Measurements from ENCODE around the gene CNPY4. TPM values are rescaled to one million over a fixed set of nuclear protein-coding genes. Genes with fewer than 3 reads are reported as not detected.

The CNPY4 gene
- total and polyA plus RNA-seq, 2 donors (not counting 1 experiment from before 2014, with no cell fraction given), result 8.0 to 13.9 TPM

DNA sequence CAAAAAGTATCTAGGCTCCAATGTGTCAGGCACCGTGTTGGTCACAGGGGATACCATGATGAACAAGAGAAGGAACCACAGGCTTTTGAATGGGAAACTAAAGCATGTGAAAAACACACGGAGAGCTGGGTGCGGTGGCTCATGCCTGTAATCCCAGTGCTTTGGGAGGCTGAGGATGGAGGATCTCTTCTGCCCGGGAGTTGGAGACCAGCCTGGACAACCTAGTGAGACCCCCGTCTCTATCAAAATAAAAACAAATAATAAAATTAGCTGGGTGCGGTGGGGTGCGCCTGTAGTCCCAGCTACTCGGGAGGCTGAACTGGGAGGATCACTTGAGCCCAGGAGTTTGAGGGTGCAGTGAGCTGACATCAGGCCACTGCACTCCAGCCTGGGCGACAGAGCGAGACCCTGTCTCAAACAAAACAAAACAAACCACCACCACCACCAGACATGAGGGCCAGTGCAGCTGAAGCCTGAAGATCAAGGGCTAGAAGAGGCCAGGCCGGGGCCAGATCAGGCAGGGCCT, 31.3 kb upstream of the CNPY4 start:
- H3K9ac ChIP-seq (ENCODE audit: low read length), result peak overlapping the region; percentile 79
- H3K27me3 ChIP-seq (replicated peaks in 1 of 4; ENCODE audit: control extremely low read depth in 1 of 4, control insufficient read depth in 3 of 4, insufficient read depth in 4 of 4, low read length in 3 of 4), result no peaks in the 10 kb centered on the region
- no peaks in the 10 kb centered on the region for H3K9me3 ChIP-seq (ENCODE audit: control extremely low read depth in 1 of 3, control insufficient read depth in 2 of 3, insufficient read depth in 1 of 3, low read length in 2 of 3)
- ChIA-PET CTCF (interaction anchor here (0.6 kb wide), 1 partner anchor 42 kb away, joined by 3 read pairs; no protein-coding TSS in a partner anchor), POLR2A (interaction anchor here (0.7 to 1.0 kb wide), 2 partner anchors 13 to 968 kb away, joined by 3 to 11 read pairs; partner anchors contain the start of genes AP4M1 and MCM7)
- intact Hi-C loops (cut with micrococcal nuclease), result loop anchor here (1.0 to 10.0 kb wide), 4 partner anchors 12 to 587 kb away; partner anchors contain the start of genes GNB2, MOSPD3, ZKSCAN5 and ZNF394
- H3K27ac Mint-ChIP-seq, result peak overlapping the region; percentile 96
- ATAC-seq (ENCODE audit: low read depth), result peak; percentile 10
- no peaks in the 10 kb centered on the region for H3K27me3 Mint-ChIP-seq
- peak overlapping the region; percentile 66 to 77 for H3K27ac ChIP-seq (ENCODE audit: low read length in 2 of 2)
- peaks cover 8% of the 10 kb centered on the region for H4K20me1 ChIP-seq (ENCODE audit: control insufficient read depth, insufficient read depth, low read length, poor library complexity, severe bottlenecking)
- H3K4me1 Mint-ChIP-seq, result peaks cover 19% of the 10 kb centered on the region
- peak overlapping the region; percentile 84 for H3K4me2 ChIP-seq (replicated peaks; ENCODE audit: low read depth, low read length, poor library complexity, severe bottlenecking)
- 78% methylated on average over 5 of the region's 11 CpGs for WGBS (ENCODE audit: insufficient coverage)
- no peaks in the 10 kb centered on the region for H3K9me3 Mint-ChIP-seq (ENCODE audit: insufficient read depth)
- peak overlapping the region; percentile 93 for H3K4me3 Mint-ChIP-seq
- H3K79me2 ChIP-seq (ENCODE audit: control insufficient read depth, insufficient read depth, low read length), result peaks cover 14% of the 10 kb centered on the region
- peaks cover 0 to 27% of the 10 kb centered on the region in 2 experiments for H3K36me3 ChIP-seq (replicated peaks in 1 of 2; ENCODE audit: control extremely low read depth in 1 of 2, control insufficient read depth in 1 of 2, extremely low read depth in 1 of 2, insufficient read depth in 2 of 2, low read length in 1 of 2)
- H2AFZ ChIP-seq (ENCODE audit: insufficient read depth, low read depth, low read length, poor library complexity, severe bottlenecking), result peak overlapping the region; percentile 92
- peaks cover 15 to 18% of the 10 kb centered on the region in 2 donors for H3K4me1 ChIP-seq (ENCODE audit: control insufficient read depth in 2 of 2, insufficient read depth in 2 of 2, low read length in 2 of 2)
- DNase-seq, result no peak
- H3K4me3 ChIP-seq (ENCODE audit: control extremely low read depth in 1 of 5, extremely low read depth in 1 of 5, insufficient read depth in 1 of 5, low read depth in 2 of 5, low read length in 4 of 5), result peak overlapping the region in 4 of 5 experiments; percentile 68 to 91 (median 78)
- TF ChIP-seq EZH2 (IDR thresholded peaks at IDR 0.05; ENCODE audit: borderline replicate concordance, insufficient read depth, low read depth, low read length, poor library complexity, severe bottlenecking), result no peak
- TF ChIP-seq, protein P1, sequence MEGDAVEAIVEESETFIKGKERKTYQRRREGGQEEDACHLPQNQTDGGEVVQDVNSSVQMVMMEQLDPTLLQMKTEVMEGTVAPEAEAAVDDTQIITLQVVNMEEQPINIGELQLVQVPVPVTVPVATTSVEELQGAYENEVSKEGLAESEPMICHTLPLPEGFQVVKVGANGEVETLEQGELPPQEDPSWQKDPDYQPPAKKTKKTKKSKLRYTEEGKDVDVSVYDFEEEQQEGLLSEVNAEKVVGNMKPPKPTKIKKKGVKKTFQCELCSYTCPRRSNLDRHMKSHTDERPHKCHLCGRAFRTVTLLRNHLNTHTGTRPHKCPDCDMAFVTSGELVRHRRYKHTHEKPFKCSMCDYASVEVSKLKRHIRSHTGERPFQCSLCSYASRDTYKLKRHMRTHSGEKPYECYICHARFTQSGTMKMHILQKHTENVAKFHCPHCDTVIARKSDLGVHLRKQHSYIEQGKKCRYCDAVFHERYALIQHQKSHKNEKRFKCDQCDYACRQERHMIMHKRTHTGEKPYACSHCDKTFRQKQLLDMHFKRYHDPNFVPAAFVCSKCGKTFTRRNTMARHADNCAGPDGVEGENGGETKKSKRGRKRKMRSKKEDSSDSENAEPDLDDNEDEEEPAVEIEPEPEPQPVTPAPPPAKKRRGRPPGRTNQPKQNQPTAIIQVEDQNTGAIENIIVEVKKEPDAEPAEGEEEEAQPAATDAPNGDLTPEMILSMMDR (IDR thresholded peaks at IDR 0.05), result no peak

Data from B cell (primary cell).